H1 (cell line): ENCODE measurements around the gene SPTBN4.

Experiments used
- RAD21 ChIP-seq, 2 experiments: IDR thresholded peaks in 1 of 2; conservative IDR thresholded peaks in 1 of 2; 2 replicates each; pipeline ENCODE4 v1.6.1; 2011; ENCODE audit warnings: low read depth in 2 of 2, low read length in 2 of 2, improper control_type of control experiment in 1 of 2, inconsistent platforms in 1 of 2, mild to moderate bottlenecking in 1 of 2, moderate library complexity in 1 of 2
- RFX5 ChIP-seq: IDR thresholded peaks from 2 replicates; pipeline ENCODE4 v1.6.1; 2011; ENCODE audit warnings: low read depth, low read length, improper control_type of control experiment, borderline replicate concordance
- TF ChIP-seq, protein P1 (sequence below), 3 experiments: IDR thresholded peaks; 1 replicate in 2 of 3; 2 replicates in 1 of 3; pipeline versions ENCODE4 v1.5.1 to v1.6.1; 2011; ENCODE audit warnings: low read length in 3 of 3, mild to moderate bottlenecking in 3 of 3, inconsistent platforms in 2 of 3, low read depth in 1 of 3, moderate library complexity in 1 of 3; ENCODE audit not compliant: insufficient read depth in 1 of 3; ENCODE audit errors: control extremely low read depth in 1 of 3

DNA sequence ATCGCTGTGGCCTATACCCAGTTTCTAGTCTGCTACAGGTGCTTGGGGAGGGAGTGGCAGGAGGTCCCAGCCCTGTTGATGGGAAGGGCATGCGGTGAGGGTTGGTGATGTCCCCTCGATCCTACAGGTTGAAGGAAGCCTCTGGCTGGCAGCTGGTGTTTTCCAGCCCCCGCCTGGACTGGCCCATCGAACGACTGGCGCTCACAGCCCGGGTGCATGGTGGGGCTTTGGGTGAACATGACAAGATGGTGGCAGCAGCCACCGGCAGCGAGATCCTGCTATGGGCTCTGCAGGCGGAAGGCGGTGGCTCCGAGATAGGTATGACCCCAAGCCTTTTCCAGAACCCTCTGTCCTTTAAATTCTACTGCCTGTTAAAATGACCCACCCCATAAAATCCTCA is 113.8 kb downstream of the SPTBN4 start:
- TF ChIP-seq RAD21 (IDR thresholded peaks at IDR 0.05 in 1 of 2, conservative IDR thresholded peaks at IDR 0.05 in 1 of 2; ENCODE audit: low read depth in 2 of 2, low read length in 2 of 2): no peak
- TF ChIP-seq, protein P1, sequence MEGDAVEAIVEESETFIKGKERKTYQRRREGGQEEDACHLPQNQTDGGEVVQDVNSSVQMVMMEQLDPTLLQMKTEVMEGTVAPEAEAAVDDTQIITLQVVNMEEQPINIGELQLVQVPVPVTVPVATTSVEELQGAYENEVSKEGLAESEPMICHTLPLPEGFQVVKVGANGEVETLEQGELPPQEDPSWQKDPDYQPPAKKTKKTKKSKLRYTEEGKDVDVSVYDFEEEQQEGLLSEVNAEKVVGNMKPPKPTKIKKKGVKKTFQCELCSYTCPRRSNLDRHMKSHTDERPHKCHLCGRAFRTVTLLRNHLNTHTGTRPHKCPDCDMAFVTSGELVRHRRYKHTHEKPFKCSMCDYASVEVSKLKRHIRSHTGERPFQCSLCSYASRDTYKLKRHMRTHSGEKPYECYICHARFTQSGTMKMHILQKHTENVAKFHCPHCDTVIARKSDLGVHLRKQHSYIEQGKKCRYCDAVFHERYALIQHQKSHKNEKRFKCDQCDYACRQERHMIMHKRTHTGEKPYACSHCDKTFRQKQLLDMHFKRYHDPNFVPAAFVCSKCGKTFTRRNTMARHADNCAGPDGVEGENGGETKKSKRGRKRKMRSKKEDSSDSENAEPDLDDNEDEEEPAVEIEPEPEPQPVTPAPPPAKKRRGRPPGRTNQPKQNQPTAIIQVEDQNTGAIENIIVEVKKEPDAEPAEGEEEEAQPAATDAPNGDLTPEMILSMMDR (IDR thresholded peaks at IDR 0.05; ENCODE audit: control extremely low read depth in 1 of 3, insufficient read depth in 1 of 3, low read depth in 1 of 3, low read length in 3 of 3): no peak
- TF ChIP-seq RFX5: no peak
